GM15510 (cell line): Measurements from ENCODE around the gene NUTM1.

Source experiments
- POLR2A ChIP-seq: IDR thresholded peaks from 3 replicates; pipeline ENCODE4 v1.6.1; 2011; ENCODE audit warnings: borderline replicate concordance; ENCODE audit not compliant: insufficient read length; ENCODE audit errors: extremely low read depth

Gene NUTM1

DNA sequence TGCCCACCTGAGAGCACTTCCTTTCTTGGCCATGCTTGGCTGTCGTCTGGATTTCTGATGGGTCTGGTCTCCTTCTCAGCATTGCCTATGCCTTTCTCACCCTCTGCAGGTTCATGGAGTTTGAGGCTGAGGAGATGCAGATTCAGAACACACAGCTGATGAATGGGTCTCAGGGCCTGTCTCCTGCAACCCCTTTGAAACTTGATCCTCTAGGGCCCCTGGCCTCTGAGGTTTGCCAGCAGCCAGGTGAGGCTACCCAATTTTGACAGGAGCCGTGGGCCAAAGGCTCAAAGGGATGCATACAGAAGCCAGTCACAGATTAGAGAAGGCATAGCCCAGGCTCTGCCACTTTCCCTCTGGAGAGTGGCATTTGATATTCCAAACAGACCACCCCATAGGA, 10.5 kb downstream of the NUTM1 start:
- TF ChIP-seq POLR2A, result no peak

DNA sequence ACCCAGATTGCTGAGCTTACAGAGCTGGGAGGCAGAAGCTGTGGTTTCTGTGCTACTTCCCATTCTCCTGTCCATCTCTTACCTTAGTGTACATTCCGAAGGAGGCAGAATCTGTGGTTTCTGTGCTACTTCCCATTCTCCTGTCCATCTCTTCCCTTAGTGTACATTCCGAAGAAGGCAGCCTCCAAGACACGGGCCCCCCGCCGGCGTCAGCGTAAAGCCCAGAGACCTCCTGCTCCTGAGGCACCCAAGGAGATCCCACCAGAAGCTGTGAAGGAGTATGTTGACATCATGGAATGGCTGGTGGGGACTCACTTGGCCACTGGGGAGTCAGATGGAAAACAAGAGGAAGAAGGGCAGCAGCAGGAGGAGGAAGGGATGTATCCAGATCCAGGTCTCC, 11.2 kb downstream of the NUTM1 start:
- TF ChIP-seq POLR2A, result no peak

DNA sequence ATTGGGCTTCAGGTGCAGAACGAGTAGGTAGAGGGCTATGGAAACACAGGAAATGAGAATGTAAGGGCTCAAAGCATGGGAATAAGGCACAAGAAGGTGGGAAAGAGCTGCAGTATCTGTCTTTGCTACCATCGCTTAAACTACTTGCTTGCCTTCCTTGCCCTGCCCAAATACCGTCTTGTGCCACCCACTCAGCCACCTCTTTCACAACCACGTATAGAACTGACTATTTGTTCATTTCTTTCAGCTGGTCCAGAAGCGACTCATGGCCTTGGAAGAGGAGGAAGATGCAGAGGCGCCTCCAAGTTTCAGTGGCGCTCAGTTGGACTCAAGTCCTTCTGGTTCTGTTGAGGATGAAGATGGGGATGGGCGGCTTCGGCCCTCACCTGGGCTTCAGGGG, 12.1 kb downstream of the NUTM1 start:
- no peak for TF ChIP-seq POLR2A

DNA sequence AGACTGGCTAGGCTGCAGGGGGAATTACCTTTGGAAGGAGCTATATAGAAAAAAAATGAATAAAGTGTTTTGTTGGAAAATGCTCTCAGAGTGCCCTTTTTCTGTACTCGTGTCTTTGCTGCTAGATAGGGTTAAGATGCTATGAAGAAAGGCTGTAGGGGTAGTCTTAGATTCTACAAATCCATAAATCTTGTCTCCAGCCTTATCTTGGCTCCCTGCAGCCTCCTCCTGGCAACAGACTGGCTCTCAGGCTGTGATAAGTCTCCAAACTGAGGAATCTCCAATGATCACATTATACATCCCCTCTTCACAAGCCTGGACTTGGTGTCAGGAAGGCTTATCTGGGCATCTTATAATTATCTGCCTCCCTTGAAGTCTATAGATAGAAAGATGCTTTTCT, 14.5 kb downstream of the NUTM1 start:
- no peak for TF ChIP-seq POLR2A

DNA sequence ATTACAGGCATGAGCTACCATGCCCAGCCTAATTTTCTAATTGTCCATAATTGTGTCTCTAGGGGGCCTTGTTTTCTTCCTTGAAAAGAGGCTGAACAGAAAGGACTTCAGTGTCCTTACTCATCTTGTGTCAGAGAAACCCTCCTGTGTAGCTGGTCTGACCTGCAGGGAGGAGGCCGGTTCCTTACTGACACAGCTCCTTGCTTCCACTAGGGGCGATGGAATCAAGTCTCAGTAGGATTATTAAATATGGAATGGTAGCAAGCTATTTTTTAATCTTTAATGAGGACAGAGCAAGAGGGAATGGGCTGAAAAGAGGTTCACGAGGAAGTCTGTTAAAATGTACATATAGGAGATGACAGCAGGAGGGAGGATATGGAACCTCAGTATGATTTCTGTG, 15.3 kb downstream of the NUTM1 start:
- no peak for TF ChIP-seq POLR2A

DNA sequence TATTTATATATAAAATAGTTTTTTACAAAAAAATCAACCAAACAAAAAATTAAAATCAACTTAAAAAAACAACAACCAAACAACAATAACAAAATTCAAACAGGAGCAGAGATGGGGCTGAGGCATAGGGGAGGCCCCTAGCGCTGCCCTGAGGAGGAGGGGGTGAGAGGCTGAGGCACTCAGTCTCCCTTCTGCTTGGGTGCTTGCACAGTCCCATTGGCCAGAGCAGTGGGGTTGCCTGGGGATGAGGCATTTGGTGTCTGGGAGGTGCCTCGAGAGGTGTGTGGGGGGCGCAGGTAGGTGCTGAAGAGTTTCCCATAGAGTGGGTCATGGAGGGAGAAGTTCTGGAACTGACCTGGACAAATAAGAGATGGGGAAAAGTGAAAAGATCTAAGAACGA, 15.8 kb downstream of the NUTM1 start:
- no peak for TF ChIP-seq POLR2A

DNA sequence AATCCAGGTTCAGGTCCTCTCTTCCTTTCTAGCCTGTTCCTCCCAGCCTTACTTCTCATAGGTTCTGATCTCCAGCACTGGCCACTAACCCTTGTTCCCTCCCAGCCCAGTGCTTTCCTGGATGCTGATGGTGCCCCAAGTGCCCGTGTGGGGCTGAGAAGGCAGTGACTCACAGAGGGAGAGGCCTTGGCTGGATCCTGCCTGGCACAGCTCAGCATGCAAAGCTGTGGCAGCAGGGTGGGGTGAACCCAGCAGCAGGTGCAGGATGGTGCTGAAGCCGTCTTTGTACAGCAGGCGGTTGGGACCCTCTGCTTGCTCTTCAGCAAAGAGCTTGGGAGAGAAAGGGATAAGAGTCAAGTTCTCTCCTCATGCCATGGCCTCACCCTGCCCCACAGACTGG, 16.3 kb downstream of the NUTM1 start:
- no peak for TF ChIP-seq POLR2A

DNA sequence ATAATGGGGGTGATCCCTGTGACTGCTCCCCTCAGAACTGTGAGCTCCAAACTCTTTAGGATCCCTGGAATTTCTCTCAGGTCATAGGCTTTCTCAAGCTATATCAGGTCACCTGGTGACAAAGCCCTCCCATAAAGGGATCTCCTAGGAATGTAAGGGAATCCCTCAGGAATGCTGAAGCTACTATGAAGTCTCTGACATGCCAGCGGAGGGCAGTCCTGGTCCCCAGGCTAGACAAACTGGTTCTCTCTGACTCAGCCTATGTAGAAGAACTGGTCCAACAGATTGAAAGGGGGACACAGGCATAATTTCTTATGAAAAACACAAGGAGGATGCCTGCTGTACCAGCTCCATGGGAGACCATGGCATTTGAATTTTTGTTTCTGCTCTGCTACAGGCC, 17.2 kb downstream of the NUTM1 start:
- no peak for TF ChIP-seq POLR2A

DNA sequence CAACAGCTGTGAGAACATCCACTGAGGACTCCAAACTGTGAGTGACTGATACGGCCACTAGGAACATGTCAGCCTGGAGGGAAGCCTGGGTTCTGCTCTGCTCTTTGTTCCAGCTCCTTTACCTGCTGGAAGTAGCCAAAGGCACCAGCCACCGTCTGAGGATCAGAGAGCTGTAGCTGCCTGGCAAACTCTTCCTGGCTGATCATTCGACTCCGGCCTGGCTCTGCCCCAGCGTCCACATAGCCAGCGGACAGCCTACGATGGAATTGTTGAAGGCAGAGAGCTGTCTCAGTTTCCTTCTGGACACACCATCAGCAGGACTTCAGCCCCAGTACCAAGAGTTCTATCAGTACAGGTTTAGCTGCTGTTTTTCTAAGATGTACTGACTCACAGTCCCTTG, 18.2 kb downstream of the NUTM1 start:
- TF ChIP-seq POLR2A, result no peak

DNA sequence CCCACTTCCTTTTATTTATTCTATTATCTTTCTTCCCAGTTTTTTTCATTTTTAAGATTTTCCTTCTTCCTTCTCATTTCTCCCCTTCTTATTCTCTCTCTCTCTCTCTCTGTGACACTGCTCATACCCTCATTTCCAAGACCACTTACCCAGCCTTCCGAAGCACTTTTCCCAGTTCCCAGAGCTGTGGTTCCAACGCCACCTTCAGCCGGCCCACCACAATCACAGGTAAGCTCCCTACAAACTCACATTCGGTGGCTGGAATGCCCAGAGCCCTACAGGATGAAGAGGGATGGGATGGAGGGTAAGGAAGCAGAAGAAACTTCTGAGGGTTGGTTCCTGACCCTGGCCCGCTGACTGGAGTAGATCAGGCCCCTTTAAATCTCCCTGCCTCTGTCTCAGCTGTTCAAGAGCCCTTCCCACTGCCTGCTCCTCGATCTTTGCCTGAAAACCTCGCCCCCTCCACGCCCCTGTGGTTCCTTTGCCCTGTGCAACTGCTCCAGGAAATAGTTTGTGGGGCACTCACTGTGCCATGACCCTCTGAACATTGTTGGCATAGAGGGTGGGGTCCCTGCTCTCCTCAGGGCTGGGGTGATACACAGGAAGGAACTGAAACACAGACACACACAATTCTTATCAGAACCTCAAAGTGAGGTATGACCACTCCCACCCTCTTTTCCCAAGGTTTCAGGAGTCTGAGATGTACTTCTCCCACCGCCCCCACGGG, 19.1 kb downstream of the NUTM1 start:
- TF ChIP-seq POLR2A, result no peak

DNA sequence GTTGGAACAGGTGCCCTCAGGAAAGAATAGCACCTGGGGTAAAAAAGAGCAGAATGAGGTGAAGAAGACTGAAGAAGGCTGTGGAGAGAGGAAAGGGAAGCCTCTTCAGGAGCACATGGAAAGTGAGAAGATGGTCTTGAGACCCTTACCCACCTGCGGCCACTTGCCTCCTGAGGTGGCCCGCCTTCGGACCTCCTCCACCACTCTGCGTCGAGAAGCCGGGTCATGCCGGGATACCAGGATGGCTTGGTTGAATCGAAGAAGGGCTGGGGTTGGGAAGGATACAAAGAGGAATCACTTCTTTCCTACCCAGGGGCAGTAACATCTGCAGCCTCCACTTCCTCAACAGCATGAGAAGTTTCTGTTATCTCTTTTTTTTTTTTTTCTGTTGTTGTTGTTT, 20.9 kb downstream of the NUTM1 start:
- TF ChIP-seq POLR2A, result no peak

DNA sequence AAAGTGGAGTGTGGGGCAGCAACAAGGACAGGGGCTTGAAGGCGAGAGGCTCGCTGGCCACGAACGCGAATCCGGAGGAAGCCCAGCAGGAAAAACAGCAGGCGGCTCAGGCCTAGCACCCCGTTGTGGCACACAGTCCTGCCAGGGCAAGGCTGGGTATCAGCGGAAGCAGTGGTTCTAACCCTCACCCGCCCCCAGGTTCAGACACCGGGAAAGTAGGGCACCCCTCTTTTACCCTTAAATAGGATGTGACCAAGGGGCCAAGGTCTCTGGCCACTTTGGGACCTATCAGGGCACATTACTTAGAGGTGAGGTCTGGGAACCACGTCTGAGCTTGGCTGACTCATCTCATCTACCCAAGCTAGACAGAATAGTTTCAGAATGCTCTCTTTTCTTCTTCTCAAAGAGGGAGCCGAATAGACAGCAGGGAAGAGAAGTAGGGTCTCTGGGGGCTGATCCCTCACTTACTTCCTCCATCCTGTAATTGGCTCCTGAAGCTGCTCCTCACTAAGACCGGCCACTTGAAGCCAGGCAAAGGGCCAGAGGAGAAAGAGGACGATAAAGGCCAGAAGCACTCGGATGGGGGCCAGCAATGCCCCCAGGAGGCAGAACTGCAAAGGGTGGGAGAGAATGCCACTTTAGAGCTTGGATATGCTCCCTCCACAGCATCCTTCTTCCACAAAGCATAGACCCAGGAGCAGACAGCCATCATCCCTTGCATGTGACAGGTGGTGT, 22.1 kb downstream of the NUTM1 start:
- TF ChIP-seq POLR2A, result no peak

DNA sequence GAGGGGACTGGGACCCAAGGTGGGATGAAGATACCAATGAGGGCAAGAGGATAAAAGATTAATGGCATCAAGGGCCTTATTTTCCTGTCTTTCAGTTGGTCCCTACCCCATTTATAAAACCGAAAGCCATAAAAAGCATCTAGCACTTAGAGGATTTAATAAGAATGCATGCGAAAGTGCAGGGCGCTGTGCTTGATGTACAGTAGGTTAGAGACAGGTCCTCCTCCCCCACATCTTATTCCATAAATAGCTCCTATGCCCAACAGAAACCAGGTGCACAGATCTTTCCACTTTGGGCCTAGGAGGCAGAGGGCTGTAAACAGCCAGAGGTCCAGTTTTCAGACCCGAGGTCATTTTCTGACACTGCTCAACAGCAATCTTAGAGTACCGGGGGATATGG, 22.7 kb downstream of the NUTM1 start:
- TF ChIP-seq POLR2A, result no peak

DNA sequence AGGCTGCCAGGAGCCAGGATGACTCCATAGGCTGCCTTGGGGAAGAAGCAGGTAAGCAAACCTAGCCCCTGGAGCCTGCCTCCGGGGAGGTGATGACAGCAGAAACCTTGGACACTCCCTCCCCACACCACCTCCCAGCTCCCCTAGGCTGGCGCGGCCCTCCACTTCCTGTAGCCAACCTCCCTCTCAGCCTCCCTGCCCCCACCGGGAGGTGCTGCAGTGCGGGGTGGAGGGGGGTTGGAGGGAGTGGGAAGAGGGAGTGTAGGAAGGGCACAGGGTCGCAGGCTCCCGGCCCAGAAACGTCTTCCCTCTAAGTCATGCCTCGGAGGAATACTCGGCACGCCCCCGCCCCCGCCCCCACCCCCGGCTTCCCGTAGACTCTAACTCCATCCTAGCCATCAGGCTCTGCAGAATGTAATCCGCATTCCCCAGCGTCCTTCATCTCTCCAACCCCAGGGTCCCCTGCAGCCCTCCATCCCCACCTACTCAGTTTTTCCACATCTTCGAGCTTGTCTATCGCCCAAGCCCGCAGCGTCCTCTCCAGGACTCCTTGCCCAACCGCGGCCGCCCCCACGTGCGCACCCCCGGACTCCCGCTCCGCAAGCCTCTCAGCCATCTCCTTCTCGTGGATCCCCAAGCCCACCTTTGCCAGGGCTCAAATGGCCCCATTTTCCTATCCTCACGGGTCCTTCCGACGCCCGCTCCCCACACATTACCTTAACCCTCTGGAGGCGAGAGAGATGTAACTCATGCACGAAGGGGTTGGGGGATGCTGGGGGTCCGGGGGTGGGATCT, 23.4 kb downstream of the NUTM1 start:
- TF ChIP-seq POLR2A, result no peak

DNA sequence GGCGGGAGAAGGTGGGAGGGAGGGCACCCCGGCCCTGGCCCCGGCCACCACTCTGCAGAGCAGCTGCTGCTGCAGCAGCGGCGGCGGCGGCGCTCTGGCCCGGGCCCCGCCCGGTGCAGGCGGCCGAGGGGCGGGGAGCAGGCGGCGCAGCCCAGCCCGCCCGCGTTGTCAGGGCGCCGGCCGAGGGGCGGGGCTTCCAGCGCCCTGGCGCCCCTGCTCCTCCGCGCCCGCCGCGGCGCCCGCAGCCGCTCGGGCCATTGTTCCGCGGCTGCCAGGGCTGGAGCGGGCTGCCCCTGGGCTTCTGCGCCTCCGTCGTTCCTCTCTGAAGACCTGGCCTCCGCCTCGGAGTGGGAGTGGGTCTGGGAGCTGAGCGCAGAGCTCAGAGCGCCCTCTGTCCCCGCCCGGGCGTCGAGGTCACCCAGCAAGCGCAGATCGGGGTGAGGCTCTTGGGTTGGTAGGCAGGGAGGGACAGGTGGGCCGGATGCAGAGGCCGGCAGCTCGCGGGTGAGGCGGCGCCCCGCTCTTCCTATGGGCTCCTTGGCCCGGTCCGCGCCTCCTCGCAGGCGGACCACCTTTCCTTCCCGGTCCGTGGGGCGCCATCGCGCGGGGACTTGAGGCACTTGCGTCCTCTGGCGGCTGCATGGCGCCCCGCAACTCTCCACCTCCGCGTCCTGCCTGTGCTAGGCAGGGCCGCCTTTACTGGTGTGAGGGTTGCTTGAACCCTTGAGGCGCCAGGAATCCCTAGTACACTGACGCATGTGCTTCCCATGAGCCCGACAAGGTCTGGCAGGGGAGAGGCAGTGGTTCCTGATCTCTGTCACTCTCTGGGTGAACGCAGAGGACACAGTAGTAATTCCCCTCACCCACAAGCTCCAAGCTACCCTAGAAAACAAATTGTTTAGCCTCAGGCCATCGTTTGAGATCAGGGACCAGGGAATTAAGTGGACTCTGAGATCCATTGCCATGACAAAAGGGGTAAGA, 24.3 kb downstream of the NUTM1 start, which contains the start of gene LPCAT4:
Gene LPCAT4, minus strand, starts transcription at position 96 of the 981 bp plus-strand sequence. CDS start 96 bp downstream, outside the sequence.
- TF ChIP-seq POLR2A, result peak; percentile 85

DNA sequence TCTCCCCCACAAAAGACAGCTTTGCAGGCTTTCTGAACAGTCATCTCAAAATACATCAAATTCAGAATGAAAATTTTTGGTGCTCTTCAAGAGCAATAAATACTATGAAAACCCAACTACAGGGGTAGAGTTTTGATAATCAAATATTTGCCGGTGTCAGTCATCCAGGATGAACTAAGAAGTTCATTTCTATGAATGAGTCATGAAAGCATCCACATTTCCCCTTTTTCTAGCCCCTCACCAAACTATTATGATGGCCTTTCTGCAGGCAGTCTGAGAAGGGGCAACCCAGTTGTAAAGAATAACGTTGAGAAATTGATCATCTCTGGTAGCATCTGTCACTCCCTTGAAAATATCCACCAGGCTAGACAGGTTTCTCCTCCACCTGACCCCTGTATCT, 27.0 kb downstream of the NUTM1 start:
- no peak for TF ChIP-seq POLR2A
